RWPE1 (cell line): ENCODE results near the gene PI4KA.
"Not testable (repeated sequence)": the region's sequence is repeated elsewhere in the genome, so short reads cannot be mapped to it uniquely, and the experiment has no call there.

ENCODE experiments used
- CTCF ChIA-PET: fragments of 350-600 bp; sonication (Branson Sonifier 250); formaldehyde crosslinking; extraction: SDS; loops from one replicate; lab custom pipeline; 2021; lab: Yijun Ruan, JAX
- POLR2A ChIA-PET: fragments of 400-600 bp; formaldehyde crosslinking; extraction: SDS; loops from one replicate; lab custom pipeline; 2020; ENCODE audit warnings: antibody characterized with exemption; ENCODE audit not compliant: low non-redundant PET; lab: Yijun Ruan, JAX
- DNase-seq: peaks from one replicate; pipeline ENCODE4 v3.0.0; 2012; ENCODE audit warnings: low spot score
- H3K27ac ChIP-seq: fragments of 450-650 bp; 2 replicates; pipeline ENCODE4 v1.5.1; 2017
- TF ChIP-seq, protein P1 (sequence below): fragments of 450-650 bp; conservative IDR thresholded peaks from 2 replicates; pipeline ENCODE4 v1.5.1; 2017; ENCODE audit warnings: low read depth, mild to moderate bottlenecking

Gene PI4KA

DNA sequence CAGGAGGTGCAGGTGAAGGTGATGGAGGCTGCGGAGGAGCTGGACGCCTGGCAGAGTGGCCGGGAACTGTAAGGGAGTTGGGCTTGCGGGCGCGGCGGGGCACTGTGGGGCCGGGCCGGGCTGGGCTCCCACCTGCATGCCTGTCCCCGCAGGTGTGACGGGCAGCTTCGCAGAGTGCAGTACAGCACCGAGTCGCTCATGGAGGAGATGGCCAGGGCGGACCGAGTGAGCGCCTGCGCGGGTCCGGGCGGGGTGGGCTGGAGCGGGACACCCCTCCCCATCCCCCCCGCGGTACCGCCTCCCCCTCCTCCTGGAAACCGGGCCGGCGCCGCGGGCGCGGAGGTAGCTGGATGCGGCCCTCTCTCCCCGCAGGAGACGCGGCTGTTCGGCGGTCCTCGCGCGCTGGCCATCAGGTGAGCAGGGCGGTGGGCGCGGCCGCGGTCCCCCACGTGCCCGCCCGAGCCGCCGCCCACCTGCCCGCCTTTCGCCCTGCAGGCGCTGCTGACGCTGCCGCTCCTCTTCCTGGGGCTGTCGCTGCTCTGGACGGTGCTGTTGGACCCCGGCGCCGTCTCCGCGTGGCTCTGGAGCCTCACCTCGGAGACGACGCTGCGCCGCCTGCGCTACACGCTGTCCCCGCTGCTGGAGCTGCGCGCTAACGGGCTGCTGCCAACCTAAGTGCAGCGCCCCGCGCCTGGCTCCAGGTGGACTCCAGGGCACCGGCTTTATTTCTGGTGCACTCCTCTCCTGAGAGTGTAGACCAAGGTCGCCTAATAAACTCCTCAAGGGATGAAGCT, 154.6 kb downstream of the PI4KA start:
- ChIA-PET CTCF (interaction anchor here (1.0 kb wide), 1 partner anchor 38 kb away, joined by 4 read pairs; no protein-coding TSS in a partner anchor), POLR2A (interaction anchor here (0.5 kb wide), 1 partner anchor 34 kb away, joined by 5 read pairs; no protein-coding TSS in a partner anchor)
- TF ChIP-seq, protein P1, sequence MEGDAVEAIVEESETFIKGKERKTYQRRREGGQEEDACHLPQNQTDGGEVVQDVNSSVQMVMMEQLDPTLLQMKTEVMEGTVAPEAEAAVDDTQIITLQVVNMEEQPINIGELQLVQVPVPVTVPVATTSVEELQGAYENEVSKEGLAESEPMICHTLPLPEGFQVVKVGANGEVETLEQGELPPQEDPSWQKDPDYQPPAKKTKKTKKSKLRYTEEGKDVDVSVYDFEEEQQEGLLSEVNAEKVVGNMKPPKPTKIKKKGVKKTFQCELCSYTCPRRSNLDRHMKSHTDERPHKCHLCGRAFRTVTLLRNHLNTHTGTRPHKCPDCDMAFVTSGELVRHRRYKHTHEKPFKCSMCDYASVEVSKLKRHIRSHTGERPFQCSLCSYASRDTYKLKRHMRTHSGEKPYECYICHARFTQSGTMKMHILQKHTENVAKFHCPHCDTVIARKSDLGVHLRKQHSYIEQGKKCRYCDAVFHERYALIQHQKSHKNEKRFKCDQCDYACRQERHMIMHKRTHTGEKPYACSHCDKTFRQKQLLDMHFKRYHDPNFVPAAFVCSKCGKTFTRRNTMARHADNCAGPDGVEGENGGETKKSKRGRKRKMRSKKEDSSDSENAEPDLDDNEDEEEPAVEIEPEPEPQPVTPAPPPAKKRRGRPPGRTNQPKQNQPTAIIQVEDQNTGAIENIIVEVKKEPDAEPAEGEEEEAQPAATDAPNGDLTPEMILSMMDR = peak; percentile 33; the same call in 1 of the 2 replicates
- H3K27ac ChIP-seq = peak overlapping the region; percentile 93
- DNase-seq = not testable (repeated sequence)

DNA sequence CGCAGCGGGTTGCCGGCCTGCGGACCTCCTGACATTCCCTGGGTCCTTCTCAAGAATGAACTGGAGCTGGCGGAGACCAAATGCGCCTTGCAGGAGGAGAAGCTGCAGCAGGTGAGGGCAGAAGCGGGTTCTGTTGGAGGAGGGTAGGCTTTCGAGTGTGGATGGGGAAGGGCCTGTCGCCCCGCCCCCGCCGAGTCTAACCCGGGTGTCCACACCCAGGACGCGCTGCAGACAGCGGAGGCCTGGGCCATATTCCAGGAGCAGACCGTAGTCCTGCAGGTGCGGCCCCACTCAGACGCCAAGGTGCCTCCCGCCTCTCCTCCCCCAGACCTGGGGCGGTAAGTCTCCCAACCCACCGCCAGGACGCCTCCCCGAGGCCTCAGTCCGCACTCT, 155.2 kb downstream of the PI4KA start:
- peak overlapping the region; percentile 93 for H3K27ac ChIP-seq
- CTCF ChIA-PET = interaction anchor here (1.0 kb wide), 1 partner anchor 39 kb away, joined by 4 read pairs; no protein-coding TSS in a partner anchor
- POLR2A ChIA-PET, DNase-seq: not testable (repeated sequence)

DNA sequence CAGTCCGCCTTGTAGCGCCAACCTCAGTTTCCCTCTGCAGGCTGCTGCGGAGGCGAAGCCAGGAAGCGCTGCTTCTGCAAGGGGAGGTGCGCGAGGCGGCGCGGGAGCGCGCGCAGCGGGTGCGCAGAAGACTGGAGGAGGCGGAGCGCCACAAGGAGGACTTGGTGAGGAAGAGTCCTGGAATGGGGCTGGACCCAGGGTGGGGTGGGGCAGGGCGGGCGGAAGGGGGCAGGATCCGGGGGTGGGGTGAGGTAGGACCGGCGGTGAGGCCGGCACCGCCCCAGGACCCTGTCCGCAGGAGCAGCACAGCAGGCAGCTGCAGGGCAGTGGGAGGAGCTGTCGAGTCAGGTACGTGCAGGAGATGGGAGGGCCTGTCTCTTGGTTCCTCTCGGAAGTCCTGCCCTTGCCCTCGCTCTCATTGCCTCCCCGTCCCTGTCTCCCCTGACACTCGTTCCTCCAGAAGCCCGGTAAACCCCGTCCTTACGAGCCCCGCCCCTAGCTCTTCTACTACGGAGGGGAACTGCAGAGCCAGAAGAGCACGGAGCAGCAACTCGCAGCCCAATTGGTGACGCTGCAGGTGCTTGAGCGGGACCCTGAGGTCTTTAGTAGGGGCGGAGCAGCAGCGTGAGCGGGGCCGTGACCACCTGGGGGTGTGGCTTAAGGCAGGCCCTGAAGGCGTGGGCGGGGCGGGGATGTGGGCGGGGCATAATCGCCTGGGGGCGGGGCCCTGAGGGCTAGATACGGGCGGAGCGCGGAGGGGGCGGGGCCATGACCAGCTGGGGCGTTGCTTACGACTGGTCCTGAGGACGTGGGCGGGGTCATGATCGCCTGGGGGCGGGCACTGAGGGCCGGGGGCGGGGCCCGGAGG, 155.8 kb downstream of the PI4KA start:
- DNase-seq = peak; percentile 68
- H3K27ac ChIP-seq = peak overlapping the region; percentile 93
- POLR2A ChIA-PET, CTCF ChIA-PET: not testable (repeated sequence)

DNA sequence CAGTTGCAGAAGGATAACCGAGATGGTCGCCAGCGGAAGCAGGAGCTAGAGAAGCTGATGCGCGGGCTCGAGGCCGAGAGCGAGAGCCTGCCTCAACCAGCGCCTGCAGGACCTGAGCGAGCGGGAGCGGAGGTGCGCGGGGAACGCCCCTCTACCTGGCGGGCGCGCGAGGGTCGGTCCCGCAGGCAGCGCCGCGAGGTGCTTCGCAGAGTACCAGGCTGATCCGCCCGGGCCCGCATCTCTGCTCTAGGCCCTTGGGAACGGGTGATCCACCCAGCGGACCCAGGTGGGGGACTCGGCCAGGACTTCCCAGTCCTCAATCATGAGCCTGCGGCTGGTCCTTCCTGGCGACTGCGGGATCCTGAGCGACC, 156.5 kb downstream of the PI4KA start:
- CTCF ChIA-PET, POLR2A ChIA-PET, DNase-seq: not testable (repeated sequence)
- peak overlapping the region; percentile 93 for H3K27ac ChIP-seq

DNA sequence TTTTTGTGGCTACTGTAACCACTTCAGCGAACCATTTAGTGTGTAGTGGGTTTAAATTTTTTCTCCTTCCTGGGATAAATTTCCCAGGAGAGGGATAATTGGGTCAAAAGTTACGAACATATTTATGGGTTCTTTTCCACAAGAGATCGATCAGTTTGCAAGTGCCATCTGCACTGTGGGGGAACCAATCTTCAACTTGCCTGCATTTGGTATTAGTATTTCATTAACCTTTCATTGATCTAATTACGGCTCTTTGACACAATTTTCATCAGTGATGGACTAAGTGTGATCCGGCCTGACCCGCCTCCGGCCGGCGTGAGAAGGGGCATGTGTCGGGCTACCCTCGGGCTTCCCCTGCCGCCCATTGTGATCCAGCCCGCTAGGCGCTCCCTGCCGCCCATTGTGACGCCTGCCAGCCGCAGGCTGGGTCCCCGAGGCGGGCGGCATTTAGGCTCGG, 156.9 kb downstream of the PI4KA start:
- CTCF ChIA-PET, DNase-seq, POLR2A ChIA-PET: not testable (repeated sequence)
- peak overlapping the region; percentile 93 for H3K27ac ChIP-seq

DNA sequence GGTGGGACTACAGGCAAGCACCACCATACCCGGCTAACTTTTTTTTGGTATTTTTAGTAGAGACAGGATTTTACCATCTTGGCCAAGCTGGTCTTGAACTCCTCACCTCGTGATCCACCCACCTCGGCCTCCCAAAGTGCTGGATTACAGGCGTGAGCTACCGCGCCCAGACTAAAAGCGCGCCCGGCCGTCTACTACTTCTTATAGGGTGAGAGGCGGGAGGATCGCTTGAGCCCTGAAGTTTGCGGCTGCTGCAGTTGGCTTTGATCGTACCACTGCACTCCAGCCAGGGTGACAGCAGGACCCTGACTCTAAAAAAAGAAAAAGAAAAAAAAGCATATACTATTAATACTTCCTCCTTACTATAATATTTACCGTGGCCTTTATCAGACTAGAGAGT, 158.3 kb downstream of the PI4KA start:
- DNase-seq, CTCF ChIA-PET, POLR2A ChIA-PET, H3K27ac ChIP-seq: not testable (repeated sequence)

DNA sequence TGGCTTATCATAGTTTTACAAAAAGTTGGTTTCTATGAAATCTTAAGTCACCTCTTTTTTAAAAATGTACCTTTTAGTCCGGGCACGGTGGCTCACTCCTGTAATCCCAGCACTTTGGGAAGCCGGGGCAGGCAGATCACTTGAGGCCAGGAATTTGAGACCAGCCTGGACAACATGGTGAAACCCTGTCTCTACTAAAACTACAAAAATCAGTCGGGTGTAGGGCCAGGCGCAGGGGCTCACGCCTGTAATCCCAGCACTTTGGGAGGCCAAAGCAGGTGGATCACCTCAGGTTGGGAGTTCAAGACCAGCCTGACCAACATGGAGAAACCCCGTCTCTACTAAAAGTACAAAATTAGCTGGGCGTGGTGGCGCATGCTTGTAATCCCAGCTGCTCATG, 158.8 kb downstream of the PI4KA start:
- CTCF ChIA-PET, POLR2A ChIA-PET, H3K27ac ChIP-seq, DNase-seq: not testable (repeated sequence)

DNA sequence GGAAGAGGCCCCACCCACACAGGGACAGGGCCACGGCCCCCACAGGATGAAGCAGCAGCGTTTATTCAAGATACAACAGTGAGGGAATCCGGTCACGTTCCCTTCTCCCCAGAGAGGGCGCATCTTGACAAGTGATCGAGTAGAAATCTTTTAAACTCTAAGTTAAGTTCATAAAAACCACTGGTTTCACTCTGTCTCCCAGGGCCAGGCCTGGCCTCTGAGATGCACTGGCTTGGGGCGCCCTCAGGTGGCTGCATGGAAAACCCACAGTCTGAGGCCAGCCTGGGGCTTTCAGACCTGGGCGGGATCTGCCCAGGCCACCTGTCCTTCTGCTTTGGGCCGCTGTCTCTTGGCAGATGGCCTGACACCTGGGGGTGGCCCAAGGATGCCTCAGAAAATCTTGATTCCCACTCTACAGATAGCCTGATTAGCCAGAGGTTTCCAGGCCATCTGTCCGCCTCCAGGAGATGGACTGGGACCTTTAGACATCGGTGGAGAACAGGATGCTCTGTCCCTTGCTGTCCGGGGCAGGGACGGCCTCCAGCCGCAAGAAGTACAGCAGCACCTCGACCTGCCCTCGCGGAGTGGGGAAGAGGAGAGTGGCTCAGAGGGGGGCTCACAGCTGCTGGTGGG, 161.0 kb downstream of the PI4KA start:
- CTCF ChIA-PET, POLR2A ChIA-PET: not testable (repeated sequence)
- H3K27ac ChIP-seq = peak overlapping the region; percentile 80
- TF ChIP-seq, protein P1 = peak; percentile 85
- DNase-seq = peak; percentile 42

DNA sequence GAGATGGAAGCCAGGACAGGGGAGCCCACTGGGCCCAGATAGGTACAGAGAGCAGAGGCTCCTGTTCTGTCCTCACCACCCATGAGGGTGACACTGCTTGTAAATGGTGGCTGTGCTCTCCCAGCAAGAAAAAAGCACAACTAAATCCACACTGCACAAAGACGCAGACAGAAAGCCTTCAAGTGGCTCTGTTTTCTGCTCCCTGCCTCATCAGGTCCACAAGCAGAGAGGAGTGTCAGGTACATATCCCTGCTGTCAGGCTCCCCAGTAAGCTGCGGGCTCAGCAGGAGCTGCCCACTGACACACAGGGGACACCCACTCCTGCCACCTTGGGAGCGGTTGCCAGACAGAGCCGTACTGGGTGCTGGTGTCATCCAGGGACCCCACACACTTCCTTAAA, 162.6 kb downstream of the PI4KA start:
- H3K27ac ChIP-seq, POLR2A ChIA-PET, CTCF ChIA-PET, DNase-seq: not testable (repeated sequence)

DNA sequence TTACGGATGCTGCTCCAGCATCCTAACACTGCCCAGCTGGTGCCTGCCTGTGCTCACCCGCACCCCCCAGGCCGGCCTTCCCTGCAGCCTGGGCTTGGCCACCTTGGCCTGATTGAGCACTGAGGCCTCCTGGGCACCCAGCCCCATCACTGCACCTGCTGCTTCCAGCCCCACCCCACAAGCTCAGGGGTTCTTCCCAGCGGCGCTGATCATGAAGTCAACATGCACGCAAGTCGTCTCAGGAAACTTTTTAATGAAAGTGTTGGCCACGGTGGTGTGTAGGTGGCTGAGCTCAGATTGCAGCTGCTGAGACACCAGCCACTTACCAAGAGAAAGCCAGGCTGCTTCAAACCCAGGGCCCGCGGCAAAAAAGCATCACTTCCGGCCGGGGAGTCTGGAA, 163.4 kb downstream of the PI4KA start:
- DNase-seq, POLR2A ChIA-PET, CTCF ChIA-PET, H3K27ac ChIP-seq: not testable (repeated sequence)

DNA sequence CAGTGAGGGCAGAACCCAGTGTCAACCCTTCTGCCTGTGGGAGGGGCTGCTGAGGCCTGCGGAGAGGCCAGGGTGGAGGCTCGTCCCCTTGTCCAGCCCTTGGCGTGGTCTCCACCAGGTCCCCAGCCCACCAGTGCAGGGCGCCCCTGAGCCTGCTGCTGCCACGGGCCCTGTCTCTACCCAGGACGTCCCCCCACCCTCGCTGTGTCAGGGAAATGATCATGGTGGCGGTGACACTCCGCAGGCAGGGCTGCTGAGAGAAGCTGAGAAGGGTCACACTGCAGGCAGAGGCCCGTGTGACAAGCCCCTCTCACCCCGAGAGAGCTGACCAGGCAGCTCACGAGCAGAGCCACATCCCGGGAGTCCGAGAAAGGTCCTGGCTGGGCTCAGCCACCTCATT, 164.4 kb downstream of the PI4KA start:
- DNase-seq, H3K27ac ChIP-seq, POLR2A ChIA-PET, CTCF ChIA-PET: not testable (repeated sequence)

DNA sequence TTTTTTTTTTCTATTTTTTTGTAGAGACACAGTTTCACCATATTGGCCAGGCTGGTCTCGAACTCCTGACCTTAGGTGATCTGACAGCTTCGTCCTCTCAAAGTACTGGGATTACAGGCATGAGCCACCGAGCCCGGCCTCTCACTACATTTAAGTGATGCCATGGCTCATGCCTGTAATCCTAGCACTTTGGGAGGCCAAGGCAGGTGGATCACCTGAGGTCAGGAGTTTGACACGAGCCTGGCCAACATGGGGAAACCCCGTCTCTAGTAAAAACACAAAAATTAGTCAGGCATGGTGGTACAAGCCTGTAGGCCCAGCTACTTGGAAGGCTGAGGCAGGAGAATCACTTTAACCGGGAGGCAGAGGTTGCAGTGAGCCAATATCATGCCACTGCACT, 165.7 kb downstream of the PI4KA start:
- CTCF ChIA-PET, DNase-seq, POLR2A ChIA-PET, H3K27ac ChIP-seq: not testable (repeated sequence)

DNA sequence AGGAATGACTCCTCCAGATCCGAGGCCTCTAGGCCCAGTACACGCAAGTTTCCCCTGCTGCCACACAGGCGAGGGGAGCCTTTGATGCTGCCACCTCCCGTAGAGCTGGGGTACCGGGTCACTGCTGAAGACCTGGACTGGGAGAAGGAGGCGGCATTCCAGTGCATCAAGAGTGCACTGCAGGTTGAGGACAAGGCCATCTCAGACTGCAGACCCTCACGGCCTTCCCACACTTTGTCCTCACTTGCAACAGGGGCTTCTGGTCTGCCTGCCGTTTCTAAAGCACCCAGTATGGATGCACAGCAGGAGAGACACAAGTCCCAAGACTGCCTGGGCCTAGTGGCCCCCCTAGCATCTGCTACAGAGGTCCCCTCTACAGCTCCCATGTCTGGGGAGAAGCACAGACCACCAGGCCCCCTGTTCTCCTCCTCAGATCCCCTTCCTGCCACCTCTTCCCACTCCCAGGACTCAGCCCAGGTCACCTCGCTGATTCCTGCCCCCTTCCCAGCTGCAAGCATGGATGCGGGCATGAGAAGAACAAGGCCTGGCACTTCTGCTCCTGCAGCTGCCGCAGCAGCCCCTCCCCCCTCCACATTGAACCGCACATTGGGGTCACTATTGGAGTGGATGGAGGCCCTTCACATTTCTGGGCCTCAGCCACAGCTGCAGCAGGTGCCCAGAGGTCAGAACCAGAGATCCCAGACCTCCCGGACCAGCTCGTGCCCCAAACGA, 167.9 kb downstream of the PI4KA start:
- CTCF ChIA-PET, H3K27ac ChIP-seq, POLR2A ChIA-PET, DNase-seq: not testable (repeated sequence)
